Erythroblast (primary cell): ENCODE measurements around the gene LSM2.
A peak's percentile ranks its signal among the peaks of the same experiment; 100 is the strongest.
"Not testable (repeated sequence)": the region's sequence is repeated elsewhere in the genome, so short reads cannot be mapped to it uniquely, and the experiment has no call there.

Experiments used
- DNase-seq, 2 experiments: peaks; one replicate each; lab custom pipeline; 2025; lab: John Stamatoyannopoulos, UW
- GATA1 ChIP-seq: IDR thresholded peaks from 2 replicates; pipeline ENCODE4 v1.6.1; 2011; ENCODE audit warnings: low read depth, mild to moderate bottlenecking, control low read depth, low read length, moderate library complexity
- POLR2A ChIP-seq: IDR thresholded peaks from 2 replicates; pipeline ENCODE4 v1.6.1; 2011; ENCODE audit warnings: mild to moderate bottlenecking, low read length

LSM2 gene

GRCh38 chr6:31795616-31796298 lies 11.0 kb downstream of the LSM2 start, which contains the start of gene VARS1:
TSS of gene VARS1 (minus strand) at chr6:31795752. CDS start at chr6:31795217, 535 bp downstream.
- DNase-seq: peak; percentile 93 to 96
- TF ChIP-seq GATA1 (no peak), POLR2A (peak; percentile 71)

- TF ChIP-seq POLR2A: no peak
- TF ChIP-seq GATA1: no peak
- DNase-seq: no peak
Measured at GRCh38 chr6:31794866-31795615, 11.7 kb downstream of the LSM2 start.

- peak in 1 of 2 experiments; percentile 48 for DNase-seq
- TF ChIP-seq POLR2A: no peak
- TF ChIP-seq GATA1: no peak
Measured at GRCh38 chr6:31794294-31794865, 12.4 kb downstream of the LSM2 start.

- DNase-seq: not testable (repeated sequence)
Measured at GRCh38 chr6:31793927-31794245, 12.9 kb downstream of the LSM2 start.

- DNase-seq: no peak
- TF ChIP-seq POLR2A (no peak), GATA1 (no peak)
Measured at GRCh38 chr6:31792761-31793171, 14.0 kb downstream of the LSM2 start.

- no peak for DNase-seq
- TF ChIP-seq POLR2A (no peak), GATA1 (no peak)
Measured at GRCh38 chr6:31792090-31792374, 14.7 kb downstream of the LSM2 start.

- DNase-seq: peak; percentile 52 to 58
- no peak for TF ChIP-seq GATA1
- TF ChIP-seq POLR2A: no peak
Measured at GRCh38 chr6:31791324-31792089, 15.3 kb downstream of the LSM2 start.

- TF ChIP-seq GATA1: no peak
- no peak for TF ChIP-seq POLR2A
- DNase-seq: no peak
Measured at GRCh38 chr6:31785475-31785874, 21.3 kb downstream of the LSM2 start.

- no peak for DNase-seq
- TF ChIP-seq POLR2A (no peak), GATA1 (no peak)
Measured at GRCh38 chr6:31784098-31784925, 22.5 kb downstream of the LSM2 start.

- no peak for DNase-seq
- no peak for TF ChIP-seq GATA1
- no peak for TF ChIP-seq POLR2A
Measured at GRCh38 chr6:31782126-31782855, 24.5 kb downstream of the LSM2 start.

GRCh38 chr6:31781244-31782125 lies 25.3 kb downstream of the LSM2 start:
- DNase-seq: no peak
- TF ChIP-seq GATA1: no peak
- no peak for TF ChIP-seq POLR2A

- no peak for DNase-seq
- TF ChIP-seq GATA1: no peak
- TF ChIP-seq POLR2A: no peak
Measured at GRCh38 chr6:31780507-31781243, 26.1 kb downstream of the LSM2 start.
